GM23248 (cell line): ENCODE data around the gene RHPN2. TPM values are rescaled to one million over a fixed set of nuclear protein-coding genes. Genes with fewer than 3 reads are reported as not detected.

Experiments used
- DNase-seq: peaks from one replicate; pipeline ENCODE4 v3.0.0-alpha.2; 2015
- H2AFZ ChIP-seq: fragments of 200-600 bp; sonication (generic); 2 replicates; pipeline ENCODE4 v1.6.1; 2016; ENCODE audit warnings: antibody characterized with exemption
- H3F3A ChIP-seq: fragments of 200-600 bp; sonication (generic); 2 replicates; pipeline ENCODE4 v1.6.1; 2016; ENCODE audit warnings: mild to moderate bottlenecking, antibody characterized with exemption, mixed run types; ENCODE audit not compliant: insufficient read depth
- H3K27ac ChIP-seq: fragments of 200-600 bp; sonication (generic); 2 replicates; pipeline ENCODE4 v1.5.1; 2016; ENCODE audit warnings: mild to moderate bottlenecking
- H3K27me3 ChIP-seq: fragments of 200-600 bp; sonication (generic); replicated peaks from 2 replicates; pipeline ENCODE4 v1.6.1; 2016; ENCODE audit warnings: mild to moderate bottlenecking; ENCODE audit not compliant: insufficient read depth
- H3K36me3 ChIP-seq: fragments of 200-600 bp; sonication (generic); 2 replicates; pipeline ENCODE4 v1.6.1; 2016; ENCODE audit warnings: low read depth, mild to moderate bottlenecking
- H3K4me1 ChIP-seq: fragments of 200-600 bp; sonication (generic); 2 replicates; pipeline ENCODE4 v1.6.1; 2016; ENCODE audit warnings: mild to moderate bottlenecking; ENCODE audit not compliant: insufficient read depth
- H3K4me2 ChIP-seq: fragments of 200-600 bp; sonication (generic); one replicate; pipeline ENCODE4 v1.6.1; 2016; ENCODE audit warnings: mild to moderate bottlenecking; ENCODE audit not compliant: unreplicated experiment
- H3K4me3 ChIP-seq: fragments of 200-600 bp; sonication (generic); 2 replicates; pipeline ENCODE4 v1.5.1; 2016; ENCODE audit warnings: mild to moderate bottlenecking
- H3K79me2 ChIP-seq: fragments of 200-600 bp; sonication (generic); 2 replicates; pipeline ENCODE4 v1.6.1; 2016; ENCODE audit warnings: mild to moderate bottlenecking; ENCODE audit not compliant: insufficient read depth
- H3K9ac ChIP-seq: fragments of 200-600 bp; sonication (generic); 2 replicates; pipeline ENCODE4 v1.6.1; 2016; ENCODE audit warnings: mild to moderate bottlenecking
- H3K9me2 ChIP-seq: fragments of 200-600 bp; sonication (generic); 2 replicates; pipeline ENCODE4 v1.6.1; 2016; ENCODE audit warnings: mixed run types, mild to moderate bottlenecking, moderate library complexity; ENCODE audit not compliant: insufficient read depth
- H3K9me3 ChIP-seq: fragments of 200-600 bp; sonication (generic); one replicate; pipeline ENCODE4 v1.6.1; 2017; ENCODE audit warnings: low read depth
- H4K20me1 ChIP-seq: fragments of 200-600 bp; sonication (generic); 2 replicates; pipeline ENCODE4 v1.6.0; 2016; ENCODE audit not compliant: insufficient read depth
- EZH2 ChIP-seq: fragments of 200-600 bp; sonication (generic); IDR thresholded peaks from 2 replicates; pipeline ENCODE4 v1.6.1; 2018; ENCODE audit warnings: antibody characterized with exemption, mild to moderate bottlenecking; ENCODE audit not compliant: insufficient read depth, poor library complexity, severe bottlenecking
- EZH2phosphoT487 ChIP-seq: fragments of 200-600 bp; sonication (generic); IDR thresholded peaks from 2 replicates; pipeline ENCODE4 v1.6.1; 2018; ENCODE audit warnings: antibody characterized with exemption, moderate library complexity, mild to moderate bottlenecking, low read depth; ENCODE audit not compliant: insufficient read depth
- whole genome bisulfite sequencing, 2 experiments: methylation state at CpG; one replicate each; pipeline ENCODE4 v1.1.6; 2015 to 2017; ENCODE audit warnings: low lambda C conversion rate in 2 of 2, low coverage in 1 of 2; ENCODE audit errors: missing lambda C conversion rate in 2 of 2; 5-methylcytosine and 5-hydroxymethylcytosine counted together
- in situ Hi-C: fragments of 300-500 bp; cut with MboI; formaldehyde crosslinking; loops from 2 replicates; pipeline ENCODE4 v1.15.0; 2020
- polyA plus RNA-seq: library from polyadenylated mRNA; unstranded; fragments of >200 nt; fragmentation: Nextera tagmentation; extraction: Ambion mirVana; gene quantifications from 2 replicates; pipeline ENCODE4 v1.2.1, GENCODE V29; 2016
- total RNA-seq: library from RNA; depleted of rRNA; stranded (reverse); fragments of >200 nt; shearing (Covaris generic); gene quantifications from 2 replicates; pipeline ENCODE4 v1.2.3, GENCODE V29; 2014

RHPN2 gene
- total and polyA plus RNA-seq, 2 experiments from 2014 or later: 1.3 to 1.5 TPM

GRCh38 chr19:33075519-33075918 lies 10.8 kb upstream of the RHPN2 start:
- H3K9me2 ChIP-seq: no peaks in the 10 kb centered on the region
- no peak overlapping the region for H3K27ac ChIP-seq
- H3K4me1 ChIP-seq: peaks cover 13% of the 10 kb centered on the region
- H3K4me3 ChIP-seq: no peak overlapping the region
- H3K79me2 ChIP-seq: no peaks in the 10 kb centered on the region
- TF ChIP-seq EZH2 (no peak), EZH2phosphoT487 (no peak)
- H4K20me1 ChIP-seq: no peaks in the 10 kb centered on the region
- in situ Hi-C loops: no loop called here
- WGBS, 2 experiments: 79 to 84% methylated on average over 2 of the region's 2 CpGs
- H3K27me3 ChIP-seq: no peaks in the 10 kb centered on the region
- H3K9me3 ChIP-seq: no peaks in the 10 kb centered on the region
- H3F3A ChIP-seq: peaks cover 17% of the 10 kb centered on the region
- no peaks in the 10 kb centered on the region for H3K36me3 ChIP-seq
- no peak overlapping the region for H2AFZ ChIP-seq
- no peak for DNase-seq
- no peak overlapping the region for H3K9ac ChIP-seq
- H3K4me2 ChIP-seq: no peak overlapping the region

- Histone ChIP-seq H3K4me1 (no peaks in the 10 kb centered on the region), H3K36me3 (no peaks in the 10 kb centered on the region), H3K27me3 (no peaks in the 10 kb centered on the region), H3K9me3 (no peaks in the 10 kb centered on the region), H3K9ac (no peak overlapping the region), H3K79me2 (no peaks in the 10 kb centered on the region), H3K27ac (no peak overlapping the region), H3K9me2 (no peaks in the 10 kb centered on the region), H2AFZ (no peak overlapping the region), H3F3A (no peaks in the 10 kb centered on the region), H3K4me3 (no peak overlapping the region), H3K4me2 (no peak overlapping the region), H4K20me1 (no peaks in the 10 kb centered on the region)
- in situ Hi-C loops: no loop called here
- 69 to 73% methylated on average over 7 of the region's 7 CpGs for WGBS, 2 experiments
- DNase-seq: no peak
- no peak for TF ChIP-seq EZH2
- no peak for TF ChIP-seq EZH2phosphoT487
Measured at GRCh38 chr19:33071887-33072286, 7.2 kb upstream of the RHPN2 start.

GRCh38 chr19:33067121-33067520 lies 2.4 kb upstream of the RHPN2 start:
- in situ Hi-C loops: no loop called here
- H3K4me1 ChIP-seq: no peaks in the 10 kb centered on the region
- no peak for DNase-seq
- H3K4me3 ChIP-seq: no peak overlapping the region
- H3K9me3 ChIP-seq: no peaks in the 10 kb centered on the region
- no peaks in the 10 kb centered on the region for H3K79me2 ChIP-seq
- no peak overlapping the region for H3K4me2 ChIP-seq
- no peak overlapping the region for H2AFZ ChIP-seq
- no peaks in the 10 kb centered on the region for H3K36me3 ChIP-seq
- WGBS, 2 experiments: 65 to 66% methylated on average over 8 of the region's 8 CpGs
- H3K27me3 ChIP-seq: peaks cover 10% of the 10 kb centered on the region; the same call in 1 of the 2 replicates
- no peaks in the 10 kb centered on the region for H4K20me1 ChIP-seq
- no peaks in the 10 kb centered on the region for H3K9me2 ChIP-seq
- H3K27ac ChIP-seq: no peak overlapping the region
- no peaks in the 10 kb centered on the region for H3F3A ChIP-seq
- TF ChIP-seq EZH2 (no peak), EZH2phosphoT487 (no peak)
- H3K9ac ChIP-seq: no peak overlapping the region

- no peaks in the 10 kb centered on the region for H3K4me1 ChIP-seq
- H3K27ac ChIP-seq: no peak overlapping the region
- no peak overlapping the region for H3K4me2 ChIP-seq
- 91 to 92% methylated on average over 16 to 18 of the region's 18 CpGs for WGBS, 2 experiments
- TF ChIP-seq EZH2 (no peak), EZH2phosphoT487 (no peak)
- H3K79me2 ChIP-seq: no peaks in the 10 kb centered on the region
- H3K9me3 ChIP-seq: no peaks in the 10 kb centered on the region
- H3K9ac ChIP-seq: no peak overlapping the region
- no peaks in the 10 kb centered on the region for H3K36me3 ChIP-seq
- DNase-seq: no peak
- H4K20me1 ChIP-seq: no peaks in the 10 kb centered on the region
- H3K4me3 ChIP-seq: no peak overlapping the region
- in situ Hi-C loops: no loop called here
- peaks cover 10% of the 10 kb centered on the region; the same call in 1 of the 2 replicates for H3K27me3 ChIP-seq
- H3K9me2 ChIP-seq: no peaks in the 10 kb centered on the region
- H2AFZ ChIP-seq: no peak overlapping the region
- H3F3A ChIP-seq: no peaks in the 10 kb centered on the region
Measured at GRCh38 chr19:33066543-33066942, 1.9 kb upstream of the RHPN2 start.

- H3K27ac ChIP-seq: no peak overlapping the region
- WGBS, 2 experiments: 2% methylated on average over 28 of the region's 35 CpGs; no CpG with 5 or more reads in 1 of the 2 experiments
- peak overlapping the region; percentile 45 for H3K4me2 ChIP-seq
- H3K4me3 ChIP-seq: peak overlapping the region; percentile 51
- H3K9me2 ChIP-seq: no peaks in the 10 kb centered on the region
- H3K9ac ChIP-seq: no peak overlapping the region
- TF ChIP-seq EZH2 (no peak), EZH2phosphoT487 (no peak)
- in situ Hi-C loops: no loop called here
- H3K79me2 ChIP-seq: no peaks in the 10 kb centered on the region
- H3F3A ChIP-seq: no peaks in the 10 kb centered on the region
- no peak for DNase-seq
- H4K20me1 ChIP-seq: no peaks in the 10 kb centered on the region
- no peaks in the 10 kb centered on the region for H3K9me3 ChIP-seq
- no peaks in the 10 kb centered on the region for H3K4me1 ChIP-seq
- peak overlapping the region; percentile 46; the same call in 1 of the 2 replicates for H2AFZ ChIP-seq
- H3K36me3 ChIP-seq: no peaks in the 10 kb centered on the region
- peaks cover 10% of the 10 kb centered on the region; the same call in 1 of the 2 replicates for H3K27me3 ChIP-seq
Measured at GRCh38 chr19:33064458-33064791, 263 bp downstream of the RHPN2 start.
